NCI-H1694 treated with DMSO at 0.1 percent for 48 hours (cell line): ENCODE results near the gene FRAS1.
A peak's percentile ranks its signal among the peaks of the same experiment; 100 is the strongest.

Experiments
- DNase-seq: peaks from one replicate; lab custom pipeline; 2025; lab: John Stamatoyannopoulos, UW

FRAS1 gene

GRCh38 chr4:78100060-78100459 lies 42.9 kb downstream of the FRAS1 start:
- no peak for DNase-seq

GRCh38 chr4:78119698-78120097 lies 62.6 kb downstream of the FRAS1 start:
- DNase-seq: no peak

- no peak for DNase-seq
These were observed 63.2 kb downstream of the FRAS1 start for GRCh38 chr4:78120144-78120880.

GRCh38 chr4:78121338-78121904 lies 64.3 kb downstream of the FRAS1 start:
- DNase-seq: no peak

- peak; percentile 40 for DNase-seq
These were observed 68.8 kb downstream of the FRAS1 start for GRCh38 chr4:78125834-78126331.

GRCh38 chr4:78129383-78130108 lies 72.4 kb downstream of the FRAS1 start:
- DNase-seq: no peak

- DNase-seq: no peak
These were observed 74.3 kb downstream of the FRAS1 start for GRCh38 chr4:78131403-78131802.

GRCh38 chr4:78136109-78137081 lies 79.3 kb downstream of the FRAS1 start:
- DNase-seq: no peak

GRCh38 chr4:78137532-78137931 lies 80.4 kb downstream of the FRAS1 start:
- DNase-seq: no peak

- DNase-seq: no peak
These were observed 81.1 kb downstream of the FRAS1 start for GRCh38 chr4:78138252-78138651.

- DNase-seq: no peak
These were observed 86.5 kb downstream of the FRAS1 start for GRCh38 chr4:78143634-78144033.

- no peak for DNase-seq
These were observed 87.9 kb downstream of the FRAS1 start for GRCh38 chr4:78145008-78145407.

- DNase-seq: no peak
These were observed 88.5 kb downstream of the FRAS1 start for GRCh38 chr4:78145622-78146021.

GRCh38 chr4:78149751-78150542 lies 92.8 kb downstream of the FRAS1 start:
- DNase-seq: no peak

GRCh38 chr4:78150543-78150864 lies 93.4 kb downstream of the FRAS1 start:
- no peak for DNase-seq

GRCh38 chr4:78152795-78153194 lies 95.7 kb downstream of the FRAS1 start:
- DNase-seq: no peak

GRCh38 chr4:78154972-78155590 lies 98.0 kb downstream of the FRAS1 start:
- no peak for DNase-seq

- DNase-seq: no peak
These were observed 98.5 kb downstream of the FRAS1 start for GRCh38 chr4:78155616-78156105.

GRCh38 chr4:78156520-78156919 lies 99.4 kb downstream of the FRAS1 start:
- DNase-seq: no peak

- no peak for DNase-seq
These were observed 105.2 kb downstream of the FRAS1 start for GRCh38 chr4:78162342-78162741.

- DNase-seq: no peak
These were observed 105.7 kb downstream of the FRAS1 start for GRCh38 chr4:78162821-78163220.
